ENCODE data around the gene GJB3.

DNA sequence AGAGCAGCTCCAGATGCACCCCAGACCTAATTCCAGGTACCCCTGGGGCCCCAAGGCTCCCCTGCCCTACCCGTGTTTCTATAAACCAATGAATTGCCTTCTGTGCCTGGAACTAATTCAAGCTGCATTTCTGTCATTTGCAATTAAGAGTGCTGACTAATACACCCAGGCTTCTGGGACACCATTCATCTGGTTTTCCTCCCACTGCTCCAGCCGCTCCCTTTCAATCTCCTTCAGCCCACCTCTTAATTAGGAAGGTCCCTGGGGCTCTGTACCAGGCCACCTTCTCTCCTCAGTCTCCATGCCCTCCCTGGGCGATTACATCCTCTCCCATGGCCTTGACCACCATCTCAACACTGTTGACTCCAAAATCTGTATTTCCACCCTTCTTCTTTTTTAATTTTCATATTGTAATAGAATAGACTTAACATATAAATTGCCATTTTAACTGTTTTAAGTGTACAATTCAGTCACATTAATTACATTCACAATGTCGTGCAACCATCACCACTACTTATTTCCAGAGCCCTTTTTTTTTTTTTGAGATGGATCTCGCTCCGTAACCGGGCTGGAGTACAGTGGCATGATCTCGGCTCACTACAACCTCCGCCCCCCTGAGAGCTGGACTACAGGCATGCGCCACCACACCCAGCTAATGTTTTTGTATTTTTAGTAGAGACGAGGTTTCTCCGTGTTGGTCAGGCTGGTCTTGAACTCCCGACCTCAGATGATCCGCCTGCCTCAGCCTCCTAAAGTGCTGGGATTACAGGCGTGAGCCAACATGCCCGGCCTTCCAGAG is 9.2 kb upstream of the GJB3 start:
- TF ChIP-seq EZH2phosphoT487 (IDR thresholded peaks at IDR 0.05; ENCODE audit: borderline replicate concordance, low read length) = no peak
- TF ChIP-seq, protein P1, sequence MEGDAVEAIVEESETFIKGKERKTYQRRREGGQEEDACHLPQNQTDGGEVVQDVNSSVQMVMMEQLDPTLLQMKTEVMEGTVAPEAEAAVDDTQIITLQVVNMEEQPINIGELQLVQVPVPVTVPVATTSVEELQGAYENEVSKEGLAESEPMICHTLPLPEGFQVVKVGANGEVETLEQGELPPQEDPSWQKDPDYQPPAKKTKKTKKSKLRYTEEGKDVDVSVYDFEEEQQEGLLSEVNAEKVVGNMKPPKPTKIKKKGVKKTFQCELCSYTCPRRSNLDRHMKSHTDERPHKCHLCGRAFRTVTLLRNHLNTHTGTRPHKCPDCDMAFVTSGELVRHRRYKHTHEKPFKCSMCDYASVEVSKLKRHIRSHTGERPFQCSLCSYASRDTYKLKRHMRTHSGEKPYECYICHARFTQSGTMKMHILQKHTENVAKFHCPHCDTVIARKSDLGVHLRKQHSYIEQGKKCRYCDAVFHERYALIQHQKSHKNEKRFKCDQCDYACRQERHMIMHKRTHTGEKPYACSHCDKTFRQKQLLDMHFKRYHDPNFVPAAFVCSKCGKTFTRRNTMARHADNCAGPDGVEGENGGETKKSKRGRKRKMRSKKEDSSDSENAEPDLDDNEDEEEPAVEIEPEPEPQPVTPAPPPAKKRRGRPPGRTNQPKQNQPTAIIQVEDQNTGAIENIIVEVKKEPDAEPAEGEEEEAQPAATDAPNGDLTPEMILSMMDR (IDR thresholded peaks at IDR 0.05; ENCODE audit: low read depth, low read length, poor library complexity, severe bottlenecking) = no peak
